BLaER1 treated with 17β-estradiol and CSF1 and Interleukin-3, amounts not matched to agents 10 nM and 100 nM (cell line): ENCODE measurements around the gene ZCWPW2.

Source experiments
- H3K27ac ChIP-seq, 11 experiments: shearing (Covaris generic); formaldehyde crosslinking; 2 replicates each; pipeline ENCODE4 v1.8.1; 2022
- H3K27me3 ChIP-seq, 11 experiments: shearing (Covaris generic); formaldehyde crosslinking; 2 replicates each; pipeline ENCODE4 v1.8.1; 2022
- H3K36me3 ChIP-seq, 11 experiments: shearing (Covaris generic); formaldehyde crosslinking; 2 replicates each; pipeline ENCODE4 v1.8.1; 2022
- H3K4me1 ChIP-seq, 10 experiments: shearing (Covaris generic); formaldehyde crosslinking; 2 replicates each; pipeline ENCODE4 v1.8.1; 2022
- H3K4me2 ChIP-seq, 11 experiments: shearing (Covaris generic); formaldehyde crosslinking; 2 replicates each; pipeline ENCODE4 v1.8.1; 2022
- H3K4me3 ChIP-seq, 10 experiments: shearing (Covaris generic); formaldehyde crosslinking; 2 replicates each; pipeline ENCODE4 v1.8.1; 2022
- H3K9ac ChIP-seq, 11 experiments: shearing (Covaris generic); formaldehyde crosslinking; 2 replicates each; pipeline ENCODE4 v1.8.1; 2022
- H3K9me3 ChIP-seq, 11 experiments: shearing (Covaris generic); formaldehyde crosslinking; replicated peaks in 1 of 11; 2 replicates each; pipeline ENCODE4 v1.8.1; 2022
- H4K20me1 ChIP-seq, 11 experiments: shearing (Covaris generic); formaldehyde crosslinking; 2 replicates each; pipeline ENCODE4 v1.8.1; 2022
- Cebpa-rat ChIP-seq, 11 experiments: shearing (Covaris generic); IDR thresholded peaks; 2 replicates each; pipeline ENCODE4 v1.8.1; 2022

Gene ZCWPW2

GRCh38 chr3:28542351-28542750 lies 193.8 kb downstream of the ZCWPW2 start:
- Histone ChIP-seq H4K20me1 (no peaks in the 10 kb centered on the region), H3K36me3 (no peaks in the 10 kb centered on the region), H3K9me3 (peaks cover 12 to 25% (median 16%) of the 10 kb centered on the region in 11 experiments), H3K9ac (no peak overlapping the region), H3K4me3 (no peak overlapping the region), H3K4me2 (no peak overlapping the region), H3K4me1 (no peaks in the 10 kb centered on the region), H3K27me3 (no peaks in the 10 kb centered on the region), H3K27ac (no peak overlapping the region)
- no peak for TF ChIP-seq Cebpa-rat (IDR thresholded peaks at IDR 0.05)

DNA sequence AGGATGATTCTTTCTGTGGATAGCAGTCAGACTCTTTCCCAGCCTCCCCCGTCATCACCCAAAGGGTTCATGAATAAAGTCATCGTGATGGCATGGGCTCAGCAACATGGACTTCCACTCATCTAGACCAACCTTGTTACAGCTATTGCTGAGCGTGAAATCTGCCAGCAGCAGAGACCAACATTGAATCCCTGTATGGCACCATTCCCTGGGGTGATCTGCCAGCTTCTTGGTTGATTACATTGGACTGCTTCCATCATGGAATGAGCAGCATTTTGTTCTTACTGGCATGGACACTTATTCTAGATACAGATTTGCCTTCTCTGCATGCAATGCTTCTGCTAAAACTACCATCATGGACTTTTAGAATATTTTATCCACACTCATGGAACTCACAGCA lies 195.7 kb downstream of the ZCWPW2 start:
- no peaks in the 10 kb centered on the region for H3K27me3 ChIP-seq
- no peak overlapping the region for H3K4me2 ChIP-seq
- no peak overlapping the region for H3K9ac ChIP-seq
- no peaks in the 10 kb centered on the region for H3K4me1 ChIP-seq
- H3K4me3 ChIP-seq: no peak overlapping the region
- no peak overlapping the region for H3K27ac ChIP-seq
- no peaks in the 10 kb centered on the region for H3K36me3 ChIP-seq
- no peak for TF ChIP-seq Cebpa-rat (IDR thresholded peaks at IDR 0.05)
- peaks cover 12 to 25% (median 16%) of the 10 kb centered on the region in 11 experiments for H3K9me3 ChIP-seq
- no peaks in the 10 kb centered on the region for H4K20me1 ChIP-seq

GRCh38 chr3:28544831-28545230 lies 196.3 kb downstream of the ZCWPW2 start:
- H3K4me2 ChIP-seq: no peak overlapping the region
- no peak overlapping the region for H3K4me3 ChIP-seq
- H3K9me3 ChIP-seq: peaks cover 11 to 21% (median 13%) of the 10 kb centered on the region in 11 experiments
- no peak for TF ChIP-seq Cebpa-rat (IDR thresholded peaks at IDR 0.05)
- no peaks in the 10 kb centered on the region for H3K27me3 ChIP-seq
- H3K4me1 ChIP-seq: no peaks in the 10 kb centered on the region
- H3K27ac ChIP-seq: no peak overlapping the region
- no peak overlapping the region for H3K9ac ChIP-seq
- no peaks in the 10 kb centered on the region for H3K36me3 ChIP-seq
- H4K20me1 ChIP-seq: no peaks in the 10 kb centered on the region

DNA sequence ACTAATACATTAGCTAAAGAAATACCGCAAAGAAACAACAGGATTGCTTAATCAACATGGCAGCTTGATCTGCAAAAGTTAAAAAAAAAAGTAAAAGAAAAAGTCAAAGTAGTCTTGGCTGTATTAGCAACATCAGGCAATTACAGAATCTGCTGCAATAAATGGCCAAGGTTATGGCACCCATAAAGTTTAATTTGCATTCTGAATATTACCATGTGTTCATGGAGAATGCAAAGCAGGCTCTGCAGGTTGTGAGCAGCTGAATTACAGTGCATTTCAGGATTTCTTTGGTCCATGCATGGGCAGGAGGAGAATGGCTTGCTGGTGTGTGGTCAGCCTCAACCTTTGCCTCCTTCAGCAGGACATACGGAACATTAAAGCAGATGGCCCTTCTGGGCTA lies 199.2 kb downstream of the ZCWPW2 start:
- Histone ChIP-seq H3K9me3 (no peaks in the 10 kb centered on the region; a peak in 1 of 22 replicates), H3K36me3 (no peaks in the 10 kb centered on the region), H3K4me1 (no peaks in the 10 kb centered on the region), H3K27me3 (no peaks in the 10 kb centered on the region), H4K20me1 (no peaks in the 10 kb centered on the region), H3K9ac (no peak overlapping the region), H3K27ac (no peak overlapping the region), H3K4me2 (no peak overlapping the region), H3K4me3 (no peak overlapping the region)
- TF ChIP-seq Cebpa-rat (IDR thresholded peaks at IDR 0.05): no peak

DNA sequence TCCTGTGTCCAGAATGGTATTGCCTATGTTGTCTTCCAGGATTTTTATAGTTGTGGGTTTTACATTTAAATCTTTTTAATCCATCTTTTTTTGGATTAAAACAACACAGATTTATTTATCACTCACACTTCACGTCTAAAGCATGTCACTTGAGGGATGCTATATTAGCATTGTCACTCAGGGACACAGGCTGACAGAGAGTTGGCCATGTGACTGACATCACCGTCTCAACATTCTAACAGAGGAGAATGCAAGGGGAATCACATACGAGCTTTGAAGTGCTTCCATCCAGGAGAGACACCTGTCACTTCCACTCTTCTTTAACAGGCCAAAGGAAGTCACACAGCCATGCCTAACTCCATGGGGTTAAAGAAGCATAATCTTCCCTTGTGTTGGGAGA lies 204.7 kb downstream of the ZCWPW2 start:
- Histone ChIP-seq H3K9ac (no peak overlapping the region), H4K20me1 (no peaks in the 10 kb centered on the region), H3K27me3 (no peaks in the 10 kb centered on the region), H3K27ac (no peak overlapping the region), H3K4me3 (no peak overlapping the region), H3K36me3 (no peaks in the 10 kb centered on the region), H3K4me2 (no peak overlapping the region), H3K4me1 (no peaks in the 10 kb centered on the region), H3K9me3 (no peaks in the 10 kb centered on the region)
- no peak for TF ChIP-seq Cebpa-rat (IDR thresholded peaks at IDR 0.05)

DNA sequence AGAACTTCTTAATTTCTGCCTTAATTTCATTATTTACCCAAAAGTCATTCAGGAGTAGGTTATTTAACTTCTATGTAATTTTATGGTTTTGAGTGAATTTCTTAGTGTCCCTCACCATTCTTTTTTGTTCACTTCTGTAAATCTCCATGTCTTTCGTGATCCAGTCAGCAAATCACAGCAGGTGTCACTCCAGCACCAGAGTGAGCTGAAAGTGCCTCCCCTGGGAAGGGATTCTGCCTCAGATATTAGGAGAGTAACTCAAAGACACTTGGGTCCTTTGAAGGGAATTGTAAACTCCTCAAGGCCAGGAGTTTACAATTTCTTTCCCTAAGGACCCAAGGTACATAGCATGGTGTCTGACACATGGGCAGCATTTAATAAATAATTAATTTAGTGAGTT lies 207.7 kb downstream of the ZCWPW2 start:
- Histone ChIP-seq H3K27me3 (no peaks in the 10 kb centered on the region), H4K20me1 (no peaks in the 10 kb centered on the region), H3K9ac (no peak overlapping the region), H3K4me3 (no peak overlapping the region), H3K4me2 (no peak overlapping the region), H3K9me3 (no peaks in the 10 kb centered on the region), H3K27ac (no peak overlapping the region), H3K4me1 (no peaks in the 10 kb centered on the region), H3K36me3 (no peaks in the 10 kb centered on the region)
- TF ChIP-seq Cebpa-rat (IDR thresholded peaks at IDR 0.05): no peak

DNA sequence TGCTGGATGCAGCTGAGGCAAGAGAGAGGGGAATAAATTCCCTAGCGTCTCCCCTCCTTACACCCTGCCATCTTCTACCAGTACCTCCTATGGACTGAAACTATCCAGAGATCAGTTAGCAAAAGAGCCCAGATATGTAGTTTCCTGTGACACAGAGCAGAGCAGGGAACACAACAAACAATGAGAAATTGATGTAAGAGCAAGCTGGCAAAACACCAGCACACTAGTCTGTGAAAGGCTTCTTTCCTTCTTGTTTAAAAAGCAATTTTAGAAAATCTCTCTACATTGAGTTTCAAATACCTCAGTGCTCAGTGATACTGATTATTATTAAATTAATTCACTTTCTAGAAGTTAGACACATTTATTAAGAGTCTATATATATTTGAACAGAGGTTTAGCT lies 215.7 kb downstream of the ZCWPW2 start:
- H3K27me3 ChIP-seq: no peaks in the 10 kb centered on the region
- no peaks in the 10 kb centered on the region for H3K9me3 ChIP-seq
- H3K27ac ChIP-seq: no peak overlapping the region
- no peak overlapping the region for H3K4me2 ChIP-seq
- H3K4me1 ChIP-seq: no peaks in the 10 kb centered on the region
- no peaks in the 10 kb centered on the region for H4K20me1 ChIP-seq
- TF ChIP-seq Cebpa-rat (IDR thresholded peaks at IDR 0.05): no peak
- H3K9ac ChIP-seq: no peak overlapping the region
- H3K36me3 ChIP-seq: no peaks in the 10 kb centered on the region
- no peak overlapping the region for H3K4me3 ChIP-seq

- no peaks in the 10 kb centered on the region for H3K36me3 ChIP-seq
- H3K4me1 ChIP-seq: no peaks in the 10 kb centered on the region
- H3K27ac ChIP-seq: no peak overlapping the region
- no peaks in the 10 kb centered on the region for H4K20me1 ChIP-seq
- no peaks in the 10 kb centered on the region for H3K27me3 ChIP-seq
- H3K4me2 ChIP-seq: no peak overlapping the region
- no peak for TF ChIP-seq Cebpa-rat (IDR thresholded peaks at IDR 0.05)
- no peaks in the 10 kb centered on the region for H3K9me3 ChIP-seq
- no peak overlapping the region for H3K9ac ChIP-seq
- H3K4me3 ChIP-seq: no peak overlapping the region
Measured at GRCh38 chr3:28569357-28569756, 220.8 kb downstream of the ZCWPW2 start.

- H3K36me3 ChIP-seq: no peaks in the 10 kb centered on the region
Measured at GRCh38 chr3:28574036-28574435, 225.5 kb downstream of the ZCWPW2 start.

GRCh38 chr3:28575100-28575745 lies 226.7 kb downstream of the ZCWPW2 start:
- Histone ChIP-seq H3K36me3 (no peaks in the 10 kb centered on the region), H3K27ac (no peak overlapping the region), H3K27me3 (no peaks in the 10 kb centered on the region), H4K20me1 (no peaks in the 10 kb centered on the region), H3K9ac (no peak overlapping the region), H3K4me3 (no peak overlapping the region), H3K4me2 (no peak overlapping the region), H3K9me3 (peaks cover 17 to 25% (median 21%) of the 10 kb centered on the region in 11 experiments), H3K4me1 (no peaks in the 10 kb centered on the region)
- no peak for TF ChIP-seq Cebpa-rat (IDR thresholded peaks at IDR 0.05)

More at GRCh38 chr3:28574036-28574435, 225.5 kb downstream of the ZCWPW2 start:
- Histone ChIP-seq H3K9me3 (peaks cover 17 to 25% (median 21%) of the 10 kb centered on the region in 11 experiments), H4K20me1 (no peaks in the 10 kb centered on the region), H3K4me2 (no peak overlapping the region), H3K4me3 (no peak overlapping the region), H3K27ac (no peak overlapping the region), H3K9ac (no peak overlapping the region), H3K27me3 (no peaks in the 10 kb centered on the region), H3K4me1 (no peaks in the 10 kb centered on the region)
- no peak for TF ChIP-seq Cebpa-rat (IDR thresholded peaks at IDR 0.05)
